Neural progenitor cell (in vitro differentiated cells): ENCODE results near the gene HNRNPDL.

Experiments used
- CTCF ChIP-seq: fragments of 200-600 bp; sonication (generic); IDR thresholded peaks from 2 replicates; pipeline ENCODE4 v1.5.1; 2017; ENCODE audit warnings: antibody characterized with exemption, mild to moderate bottlenecking
- EZH2 ChIP-seq: fragments of 200-600 bp; sonication (generic); IDR thresholded peaks from 2 replicates; pipeline ENCODE4 v1.6.1; 2017; ENCODE audit warnings: antibody characterized with exemption, mild to moderate bottlenecking, moderate library complexity
- EZH2phosphoT487 ChIP-seq: fragments of 200-600 bp; sonication (generic); IDR thresholded peaks from 2 replicates; pipeline ENCODE4 v1.6.1; 2017; ENCODE audit warnings: antibody characterized with exemption

- TF ChIP-seq CTCF (no peak), EZH2 (no peak), EZH2phosphoT487 (no peak)
Measured at GRCh38 chr4:82419451-82419850, 10.8 kb downstream of the HNRNPDL start.
